B cell (primary cell): Measurements from ENCODE around the gene SLC9A9. TPM values are rescaled to one million over a fixed set of nuclear protein-coding genes. Genes with fewer than 3 reads are reported as not detected.

Experiments used
- ATAC-seq: fragments of 200-7000 bp; cut with Tn5 transposase; one replicate; pipeline ENCODE4 v1.10.0; 2021; ENCODE audit warnings: low read depth, mild to moderate bottlenecking, moderate number of reproducible peaks, moderate library complexity
- CTCF ChIA-PET: fragments of 350-600 bp; sonication (Branson Sonifier 250); formaldehyde crosslinking; loops from one replicate; lab custom pipeline; 2021; ENCODE audit warnings: antibody characterized with exemption, inconsistent platforms; lab: Charles Lee
- POLR2A ChIA-PET: fragments of 350-600 bp; sonication (Branson Sonifier 250); formaldehyde crosslinking; loops from one replicate; lab custom pipeline; 2021; ENCODE audit warnings: antibody characterized with exemption; lab: Charles Lee
- DNase-seq: peaks from one replicate; pipeline ENCODE4 v3.0.0; 2013
- H2AFZ ChIP-seq: 2 replicates; pipeline ENCODE4 v1.6.1; 2012; ENCODE audit warnings: mild to moderate bottlenecking, low read depth, low read length; ENCODE audit not compliant: insufficient read depth, poor library complexity, severe bottlenecking
- H3K27ac ChIP-seq, 2 donors: 1 replicate in 1 of 2; 2 replicates in 1 of 2; pipeline ENCODE4 v1.5.1; 2012 to 2013; ENCODE audit warnings: low read length in 2 of 2, mild to moderate bottlenecking in 2 of 2, moderate library complexity in 1 of 2
- H3K27me3 ChIP-seq, 4 experiments: fragments of 200-600 bp in 1 of 4; sonication (generic) in 1 of 4; replicated peaks in 1 of 4; 1 replicate in 2 of 4; 2 replicates in 2 of 4; pipeline versions ENCODE4 v1.6.1 to v1.7.0; 2013 to 2016; ENCODE audit warnings: low read length in 3 of 4, mild to moderate bottlenecking in 2 of 4, mixed read lengths in 1 of 4, moderate library complexity in 1 of 4; ENCODE audit not compliant: insufficient read depth in 4 of 4, control insufficient read depth in 3 of 4; ENCODE audit errors: control extremely low read depth in 1 of 4
- H3K36me3 ChIP-seq, 2 experiments: replicated peaks in 1 of 2; 1 replicate in 1 of 2; 2 replicates in 1 of 2; pipeline versions ENCODE4 v1.6.1 to v1.7.1; 2013; ENCODE audit warnings: low read length in 1 of 2; ENCODE audit not compliant: insufficient read depth in 2 of 2, control insufficient read depth in 1 of 2; ENCODE audit errors: control extremely low read depth in 1 of 2, extremely low read depth in 1 of 2
- H3K4me1 ChIP-seq, 2 donors: fragments of 200-600 bp in 1 of 2; sonication (generic) in 1 of 2; 1 replicate in 1 of 2; 2 replicates in 1 of 2; pipeline versions ENCODE4 v1.5.1 to v1.6.1; 2013 to 2017; ENCODE audit warnings: low read length in 2 of 2; ENCODE audit not compliant: control insufficient read depth in 2 of 2, insufficient read depth in 2 of 2
- H3K4me2 ChIP-seq: replicated peaks from 2 replicates; pipeline ENCODE3; 2012; ENCODE audit warnings: mild to moderate bottlenecking, low read depth, low read length; ENCODE audit not compliant: poor library complexity, severe bottlenecking
- H3K4me3 ChIP-seq, 5 experiments: fragments of 200-600 bp in 1 of 5; sonication (generic) in 1 of 5; 1 replicate in 3 of 5; 2 replicates in 2 of 5; pipeline versions ENCODE4 v1.5.1 to v1.7.0; 2011 to 2016; ENCODE audit warnings: low read length in 4 of 5, mild to moderate bottlenecking in 4 of 5, low read depth in 2 of 5, control low read depth in 1 of 5, moderate library complexity in 1 of 5; ENCODE audit not compliant: insufficient read depth in 1 of 5; ENCODE audit errors: control extremely low read depth in 1 of 5, extremely low read depth in 1 of 5
- H3K79me2 ChIP-seq: fragments of 200-600 bp; sonication (generic); one replicate; pipeline ENCODE4 v1.6.0; 2016; ENCODE audit warnings: low read length; ENCODE audit not compliant: control insufficient read depth, insufficient read depth
- H3K9ac ChIP-seq: fragments of 200-600 bp; sonication (generic); 2 replicates; pipeline ENCODE4 v1.6.1; 2017; ENCODE audit warnings: mild to moderate bottlenecking, low read length, moderate library complexity
- H3K9me3 ChIP-seq, 3 donors: one replicate each; pipeline versions ENCODE4 v1.6.1 to v1.7.1; 2013; ENCODE audit warnings: low read length in 2 of 3; ENCODE audit not compliant: control insufficient read depth in 2 of 3, insufficient read depth in 1 of 3; ENCODE audit errors: control extremely low read depth in 1 of 3
- H4K20me1 ChIP-seq: 2 replicates; pipeline ENCODE4 v1.6.0; 2012; ENCODE audit warnings: mild to moderate bottlenecking, low read length; ENCODE audit not compliant: insufficient read depth, control insufficient read depth, poor library complexity, severe bottlenecking
- H3K27ac Mint-ChIP-seq: one replicate; pipeline ENCODE4 v1.8.0; 2021; ENCODE audit warnings: mixed read lengths
- H3K27me3 Mint-ChIP-seq: one replicate; pipeline ENCODE4 v1.8.0; 2021; ENCODE audit warnings: mixed read lengths
- H3K4me1 Mint-ChIP-seq: one replicate; pipeline ENCODE4 v1.8.0; 2021; ENCODE audit warnings: mixed read lengths
- H3K4me3 Mint-ChIP-seq: one replicate; pipeline ENCODE4 v1.8.0; 2021; ENCODE audit warnings: mixed read lengths
- H3K9me3 Mint-ChIP-seq: one replicate; pipeline ENCODE4 v1.8.0; 2022; ENCODE audit warnings: mixed read lengths; ENCODE audit not compliant: insufficient read depth
- CTCF ChIP-seq: fragments of 200-600 bp; IDR thresholded peaks from one replicate; pipeline ENCODE4 v1.8.0; 2022; ENCODE audit warnings: antibody characterized with exemption, mild to moderate bottlenecking
- EZH2 ChIP-seq: IDR thresholded peaks from 2 replicates; pipeline ENCODE4 v1.6.1; 2012; ENCODE audit warnings: borderline replicate concordance, low read depth, mild to moderate bottlenecking, moderate library complexity, low read length; ENCODE audit not compliant: insufficient read depth, poor library complexity, severe bottlenecking
- WGBS: methylation state at CpG from one replicate; pipeline ENCODE4 v1.1.5; 2013; ENCODE audit warnings: missing lambda C conversion rate; ENCODE audit not compliant: insufficient coverage; 5-methylcytosine and 5-hydroxymethylcytosine counted together
- intact Hi-C: fragments of 100-400 bp; cut with micrococcal nuclease; formaldehyde crosslinking; loops from one replicate; pipeline ENCODE4 v1.10.0; 2022
- polyA plus RNA-seq: library from polyadenylated mRNA; depleted of rRNA; stranded (reverse); fragments of >200 nt; gene quantifications from 2 replicates; pipeline ENCODE4 v1.2.3, GENCODE V29; 2012
- total RNA-seq, 2 donors: library from RNA; stranded (reverse); fragments of 120-200 nt in 1 of 2; gene quantifications; 1 replicate in 1 of 2; 2 replicates in 1 of 2; pipeline versions ENCODE4 v1.2.3 to v1.2.4, GENCODE V29; 2013 to 2022

The SLC9A9 gene
- total and polyA plus RNA-seq, 2 donors (not counting 1 experiment from before 2014, with no cell fraction given) = 7.7 to 17.3 TPM

- no peak overlapping the region for H3K27ac Mint-ChIP-seq
- Histone ChIP-seq H2AFZ (no peak overlapping the region), H3K36me3 (no peaks in the 10 kb centered on the region), H3K27me3 (no peaks in the 10 kb centered on the region), H3K4me1 (peaks cover 8 to 10% of the 10 kb centered on the region in 2 donors), H3K9me3 (peaks cover 0 to under 1% (median 0%) of the 10 kb centered on the region in 3 donors), H3K27ac (no peak overlapping the region), H3K79me2 (no peaks in the 10 kb centered on the region), H3K9ac (no peak overlapping the region), H3K4me2 (no peak overlapping the region), H3K4me3 (no peak overlapping the region), H4K20me1 (no peaks in the 10 kb centered on the region)
- no peak for TF ChIP-seq CTCF
- no peak for TF ChIP-seq EZH2
- H3K9me3 Mint-ChIP-seq = no peaks in the 10 kb centered on the region
- DNase-seq (no peak), ATAC-seq (no peak)
- no CpG with 5 or more reads among the region's 3 CpGs for WGBS
- H3K27me3 Mint-ChIP-seq = no peaks in the 10 kb centered on the region
- H3K4me3 Mint-ChIP-seq = no peak overlapping the region
- ChIA-PET POLR2A (no interaction called here), CTCF (no interaction called here)
- peaks cover 21% of the 10 kb centered on the region for H3K4me1 Mint-ChIP-seq
- intact Hi-C loops = no loop called here
Measured at GRCh38 chr3:143563786-143564185, 284.5 kb downstream of the SLC9A9 start.

- H3K9ac ChIP-seq = no peak overlapping the region
- DNase-seq = no peak
- no peak for TF ChIP-seq CTCF
- ChIA-PET CTCF (no interaction called here), POLR2A (no interaction called here)
- no peak for ATAC-seq
- peaks cover 1 to 10% (median 7%) of the 10 kb centered on the region in 3 donors for H3K9me3 ChIP-seq
- Mint-ChIP-seq H3K27ac (no peak overlapping the region), H3K27me3 (no peaks in the 10 kb centered on the region), H3K9me3 (no peaks in the 10 kb centered on the region), H3K4me3 (no peak overlapping the region), H3K4me1 (peaks cover 19% of the 10 kb centered on the region)
- no peak overlapping the region for H3K4me2 ChIP-seq
- H2AFZ ChIP-seq = no peak overlapping the region
- H4K20me1 ChIP-seq = no peaks in the 10 kb centered on the region
- peaks cover 8 to 10% of the 10 kb centered on the region in 2 donors for H3K4me1 ChIP-seq
- H3K79me2 ChIP-seq = no peaks in the 10 kb centered on the region
- WGBS = no CpG with 5 or more reads among the region's 2 CpGs
- intact Hi-C loops = no loop called here
- no peaks in the 10 kb centered on the region for H3K27me3 ChIP-seq
- no peak overlapping the region for H3K4me3 ChIP-seq
- no peak overlapping the region for H3K27ac ChIP-seq
- no peaks in the 10 kb centered on the region for H3K36me3 ChIP-seq
Measured at GRCh38 chr3:143562789-143563188, 285.5 kb downstream of the SLC9A9 start.
